Osteoblast (primary cell): ENCODE measurements around the gene ABL2. TPM values are rescaled to one million over a fixed set of nuclear protein-coding genes. Genes with fewer than 3 reads are reported as not detected.

Experiments used
- DNase-seq: peaks from one replicate; pipeline ENCODE4 v3.0.0; 2011; ENCODE audit warnings: low spot score, mixed read lengths; ENCODE audit not compliant: insufficient read length; ENCODE audit errors: missing footprints
- H2AFZ ChIP-seq: 2 replicates; pipeline ENCODE4 v1.6.0; 2011; ENCODE audit warnings: mild to moderate bottlenecking, low read length
- H3K27ac ChIP-seq: 2 replicates; pipeline ENCODE4 v1.5.1; 2011; ENCODE audit warnings: mild to moderate bottlenecking, low read depth, low read length, moderate library complexity
- H3K27me3 ChIP-seq: 2 replicates; pipeline ENCODE4 v1.6.0; 2012; ENCODE audit warnings: mild to moderate bottlenecking, control low read depth, inconsistent platforms, low read length, moderate library complexity; ENCODE audit not compliant: insufficient read depth
- H3K36me3 ChIP-seq: 2 replicates; pipeline ENCODE4 v1.5.1; 2011; ENCODE audit warnings: mild to moderate bottlenecking, low read length, control low read depth, moderate library complexity; ENCODE audit not compliant: insufficient read depth
- H3K4me1 ChIP-seq: 2 replicates; pipeline ENCODE4 v1.5.1; 2011; ENCODE audit warnings: mild to moderate bottlenecking, low read length, control low read depth, moderate library complexity; ENCODE audit not compliant: insufficient read depth
- H3K4me2 ChIP-seq: 2 replicates; pipeline ENCODE4 v1.6.0; 2011; ENCODE audit warnings: mild to moderate bottlenecking, low read length; ENCODE audit not compliant: insufficient read depth
- H3K4me3 ChIP-seq: fragments of 200-600 bp; sonication (generic); 3 replicates; pipeline ENCODE4 v1.5.1; 2012; ENCODE audit warnings: mild to moderate bottlenecking, low read length, inconsistent platforms; ENCODE audit not compliant: insufficient read depth
- H3K79me2 ChIP-seq: 2 replicates; pipeline ENCODE4 v1.6.0; 2012; ENCODE audit warnings: mild to moderate bottlenecking, low read length, control low read depth, inconsistent platforms; ENCODE audit not compliant: insufficient read depth
- H3K9me3 ChIP-seq: 2 replicates; pipeline ENCODE4 v1.5.1; 2011; ENCODE audit warnings: low read depth, low read length, control low read depth
- H4K20me1 ChIP-seq: 2 replicates; pipeline ENCODE4 v1.6.0; 2012; ENCODE audit warnings: mild to moderate bottlenecking, low read length, control low read depth; ENCODE audit not compliant: insufficient read depth
- total RNA-seq: library from RNA; depleted of rRNA; stranded (reverse); fragments of >200 nt; gene quantifications from 2 replicates; pipeline ENCODE4 v1.2.3, GENCODE V29; 2012
- TF ChIP-seq, protein P1 (sequence below): IDR thresholded peaks from 2 replicates; pipeline ENCODE4 v1.5.1; 2011; ENCODE audit warnings: mild to moderate bottlenecking, low read depth, low read length, moderate library complexity; ENCODE audit errors: extremely low read depth

The ABL2 gene
- total RNA-seq, 1 donor: 87.2 TPM

DNA sequence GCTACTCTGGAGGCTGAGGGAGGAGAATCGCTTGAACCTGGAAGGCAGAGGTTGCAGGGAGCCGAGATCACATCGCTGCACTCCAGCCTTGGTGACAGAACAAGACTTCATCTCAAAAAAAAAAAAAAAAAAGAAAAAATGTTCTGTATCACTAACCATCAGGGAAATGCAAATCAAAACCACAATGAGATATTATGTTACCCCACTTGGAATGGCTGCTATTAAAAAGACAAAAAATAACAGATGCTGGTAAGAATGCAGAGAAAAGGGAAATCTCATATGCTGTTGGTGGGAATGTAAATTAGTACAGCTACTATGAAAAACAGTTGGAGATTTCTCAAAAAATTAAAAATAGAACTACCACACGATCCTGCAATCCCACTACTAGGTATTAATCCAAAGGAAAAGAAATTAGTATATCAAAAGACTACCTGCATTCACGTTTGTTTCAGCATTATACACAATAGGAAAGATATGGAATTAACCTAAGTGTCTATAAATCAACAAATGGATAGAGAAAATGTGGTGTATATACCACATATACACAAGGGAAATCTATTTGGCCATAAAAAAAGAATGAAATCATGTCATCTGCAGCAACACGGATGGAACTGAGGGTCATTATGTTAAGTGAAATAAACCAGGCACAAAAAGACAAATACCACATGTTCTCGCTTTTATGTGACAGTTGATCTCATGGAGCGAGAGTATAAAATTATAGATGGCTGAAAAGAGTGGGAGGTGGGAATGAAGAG lies 62.6 kb downstream of the ABL2 start:
- H3K79me2 ChIP-seq: peaks cover 48% of the 10 kb centered on the region
- H3K4me1 ChIP-seq: peaks cover 33% of the 10 kb centered on the region
- DNase-seq: no peak
- TF ChIP-seq, protein P1, sequence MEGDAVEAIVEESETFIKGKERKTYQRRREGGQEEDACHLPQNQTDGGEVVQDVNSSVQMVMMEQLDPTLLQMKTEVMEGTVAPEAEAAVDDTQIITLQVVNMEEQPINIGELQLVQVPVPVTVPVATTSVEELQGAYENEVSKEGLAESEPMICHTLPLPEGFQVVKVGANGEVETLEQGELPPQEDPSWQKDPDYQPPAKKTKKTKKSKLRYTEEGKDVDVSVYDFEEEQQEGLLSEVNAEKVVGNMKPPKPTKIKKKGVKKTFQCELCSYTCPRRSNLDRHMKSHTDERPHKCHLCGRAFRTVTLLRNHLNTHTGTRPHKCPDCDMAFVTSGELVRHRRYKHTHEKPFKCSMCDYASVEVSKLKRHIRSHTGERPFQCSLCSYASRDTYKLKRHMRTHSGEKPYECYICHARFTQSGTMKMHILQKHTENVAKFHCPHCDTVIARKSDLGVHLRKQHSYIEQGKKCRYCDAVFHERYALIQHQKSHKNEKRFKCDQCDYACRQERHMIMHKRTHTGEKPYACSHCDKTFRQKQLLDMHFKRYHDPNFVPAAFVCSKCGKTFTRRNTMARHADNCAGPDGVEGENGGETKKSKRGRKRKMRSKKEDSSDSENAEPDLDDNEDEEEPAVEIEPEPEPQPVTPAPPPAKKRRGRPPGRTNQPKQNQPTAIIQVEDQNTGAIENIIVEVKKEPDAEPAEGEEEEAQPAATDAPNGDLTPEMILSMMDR: no peak
- H3K36me3 ChIP-seq: no peaks in the 10 kb centered on the region
- H4K20me1 ChIP-seq: no peaks in the 10 kb centered on the region
- H3K4me3 ChIP-seq: no peak overlapping the region
- no peaks in the 10 kb centered on the region for H3K9me3 ChIP-seq
- H3K4me2 ChIP-seq: peak overlapping the region; percentile 41
- peak overlapping the region; percentile 44 for H3K27ac ChIP-seq
- H2AFZ ChIP-seq: no peak overlapping the region
- no peaks in the 10 kb centered on the region for H3K27me3 ChIP-seq

DNA sequence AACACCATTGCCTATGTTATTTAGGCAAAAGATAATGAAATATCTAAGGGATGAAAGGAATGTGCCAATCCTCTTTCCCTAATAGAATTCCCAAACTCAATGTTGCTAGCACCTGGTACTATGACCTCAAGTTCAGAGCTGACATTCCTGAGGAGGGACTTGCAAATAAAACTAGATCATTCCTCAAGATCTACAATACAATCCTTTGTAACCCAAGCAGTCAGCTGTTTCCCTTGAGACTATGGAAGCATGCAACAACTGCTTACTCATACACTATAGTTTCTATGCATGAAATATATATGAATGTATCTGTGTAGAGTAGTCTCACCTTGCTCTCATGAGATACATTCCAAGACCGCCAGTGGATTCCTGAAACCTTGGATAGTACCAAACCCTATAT lies 65.0 kb downstream of the ABL2 start:
- H3K4me2 ChIP-seq: no peak overlapping the region
- H3K4me1 ChIP-seq: peaks cover 26% of the 10 kb centered on the region
- H3K79me2 ChIP-seq: peaks cover 52% of the 10 kb centered on the region
- peak; percentile 39 for DNase-seq
- H3K36me3 ChIP-seq: no peaks in the 10 kb centered on the region
- H3K9me3 ChIP-seq: no peaks in the 10 kb centered on the region
- TF ChIP-seq, protein P1: no peak
- H3K27ac ChIP-seq: peak overlapping the region; percentile 15
- H3K27me3 ChIP-seq: no peaks in the 10 kb centered on the region
- no peak overlapping the region for H3K4me3 ChIP-seq
- no peak overlapping the region for H2AFZ ChIP-seq
- H4K20me1 ChIP-seq: no peaks in the 10 kb centered on the region

DNA sequence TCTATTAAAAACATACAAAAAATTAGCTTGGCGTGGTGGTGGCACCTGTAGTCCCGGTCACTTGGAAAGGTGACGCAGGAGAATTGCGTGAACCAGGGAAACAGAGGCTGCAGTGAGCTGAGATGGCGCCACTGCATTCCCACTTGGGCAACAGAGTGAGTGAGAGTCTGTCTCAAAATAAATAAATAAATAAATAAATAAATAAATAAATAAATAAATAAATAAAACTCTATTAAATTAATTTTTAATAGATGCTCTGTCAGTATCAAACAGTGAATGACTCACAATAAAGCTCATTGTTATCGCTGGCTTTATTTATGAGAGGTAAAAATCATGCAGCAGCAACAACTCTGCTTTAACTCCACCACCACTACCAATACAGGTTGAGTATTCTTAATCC lies 72.8 kb downstream of the ABL2 start:
- Histone ChIP-seq H3K27me3 (no peaks in the 10 kb centered on the region), H3K36me3 (no peaks in the 10 kb centered on the region), H3K4me1 (peaks cover 12% of the 10 kb centered on the region), H3K9me3 (no peaks in the 10 kb centered on the region), H4K20me1 (no peaks in the 10 kb centered on the region), H3K4me2 (no peak overlapping the region), H2AFZ (no peak overlapping the region), H3K79me2 (peaks cover 58% of the 10 kb centered on the region), H3K4me3 (no peak overlapping the region), H3K27ac (no peak overlapping the region)
- TF ChIP-seq, protein P1: no peak
- DNase-seq: no peak

DNA sequence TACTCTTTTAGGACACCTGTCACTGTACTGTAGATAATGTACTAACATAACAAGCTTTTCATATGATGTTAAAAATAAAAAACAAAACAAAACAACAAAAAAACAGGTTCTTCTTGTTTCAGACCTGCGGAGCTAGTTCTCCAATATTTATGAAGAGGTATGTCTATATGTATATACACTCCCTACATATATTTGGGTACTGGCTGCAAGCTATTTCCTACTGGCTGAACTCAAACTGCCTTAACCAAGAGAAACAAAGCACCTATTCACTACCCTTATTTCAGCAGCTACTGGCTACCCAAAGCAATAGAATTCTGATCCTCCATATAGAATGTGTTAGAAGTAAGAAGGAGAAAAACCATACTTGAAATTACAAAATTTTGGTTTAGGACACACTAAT lies 73.5 kb downstream of the ABL2 start:
- Histone ChIP-seq H3K79me2 (peaks cover 52% of the 10 kb centered on the region), H3K27me3 (no peaks in the 10 kb centered on the region)
- TF ChIP-seq, protein P1: no peak

More for the DNA sequence above, 73.5 kb downstream of the ABL2 start:
- no peak overlapping the region for H3K27ac ChIP-seq
- H3K4me3 ChIP-seq: no peak overlapping the region
- H2AFZ ChIP-seq: no peak overlapping the region
- DNase-seq: no peak
- no peak overlapping the region for H3K4me2 ChIP-seq
- H3K4me1 ChIP-seq: peaks cover 12% of the 10 kb centered on the region
- H3K36me3 ChIP-seq: no peaks in the 10 kb centered on the region
- no peaks in the 10 kb centered on the region for H3K9me3 ChIP-seq
- no peaks in the 10 kb centered on the region for H4K20me1 ChIP-seq
